ENCODE data around the gene PPARG.

DNA sequence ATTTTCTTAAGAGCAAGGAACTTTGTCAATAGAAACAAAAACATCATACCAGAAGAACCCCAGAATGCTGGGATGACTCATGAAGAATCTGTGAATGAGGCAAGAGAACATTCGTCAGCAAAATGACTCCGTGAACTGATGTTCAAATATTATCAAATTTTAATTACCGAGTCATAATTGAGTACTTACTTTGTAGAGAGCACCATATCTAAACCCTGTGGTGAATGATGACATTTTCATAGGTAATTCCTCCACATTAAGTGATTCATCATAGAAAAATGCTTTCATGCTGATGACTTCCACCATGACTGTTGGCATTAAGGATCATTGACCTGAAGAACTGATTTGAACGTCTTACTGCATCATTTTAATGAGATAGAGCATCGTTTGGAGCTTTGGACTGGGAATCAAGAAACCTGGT is 56.3 kb downstream of the PPARG start:
- TF ChIP-seq, protein P1, sequence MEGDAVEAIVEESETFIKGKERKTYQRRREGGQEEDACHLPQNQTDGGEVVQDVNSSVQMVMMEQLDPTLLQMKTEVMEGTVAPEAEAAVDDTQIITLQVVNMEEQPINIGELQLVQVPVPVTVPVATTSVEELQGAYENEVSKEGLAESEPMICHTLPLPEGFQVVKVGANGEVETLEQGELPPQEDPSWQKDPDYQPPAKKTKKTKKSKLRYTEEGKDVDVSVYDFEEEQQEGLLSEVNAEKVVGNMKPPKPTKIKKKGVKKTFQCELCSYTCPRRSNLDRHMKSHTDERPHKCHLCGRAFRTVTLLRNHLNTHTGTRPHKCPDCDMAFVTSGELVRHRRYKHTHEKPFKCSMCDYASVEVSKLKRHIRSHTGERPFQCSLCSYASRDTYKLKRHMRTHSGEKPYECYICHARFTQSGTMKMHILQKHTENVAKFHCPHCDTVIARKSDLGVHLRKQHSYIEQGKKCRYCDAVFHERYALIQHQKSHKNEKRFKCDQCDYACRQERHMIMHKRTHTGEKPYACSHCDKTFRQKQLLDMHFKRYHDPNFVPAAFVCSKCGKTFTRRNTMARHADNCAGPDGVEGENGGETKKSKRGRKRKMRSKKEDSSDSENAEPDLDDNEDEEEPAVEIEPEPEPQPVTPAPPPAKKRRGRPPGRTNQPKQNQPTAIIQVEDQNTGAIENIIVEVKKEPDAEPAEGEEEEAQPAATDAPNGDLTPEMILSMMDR (IDR thresholded peaks at IDR 0.05; ENCODE audit: low read length): no peak
- TF ChIP-seq EZH2 (optimal IDR thresholded peaks at IDR 0.05; ENCODE audit: low read depth, low read length): no peak

All from MM.1S (cell line).